Tibial artery (tissue), 4 donors: ENCODE data around the gene UBE2E2.

Experiments used
- DNase-seq, 2 donors: peaks; one replicate each; pipeline ENCODE4 v3.0.0-alpha.2; 2019
- H3K27ac ChIP-seq, 2 donors: fragments of 200-600 bp; sonication (generic) in 1 of 2; 1 replicate in 1 of 2; 2 replicates in 1 of 2; pipeline ENCODE4 v1.5.1; 2018 to 2019; ENCODE audit warnings: mild to moderate bottlenecking in 1 of 2
- H3K27me3 ChIP-seq, 2 donors: fragments of 200-600 bp; sonication (generic) in 1 of 2; one replicate each; pipeline versions ENCODE4 v1.5.1 to v1.6.0; 2016 to 2019
- H3K36me3 ChIP-seq, 3 donors: fragments of 200-600 bp; sonication (generic) in 2 of 3; one replicate each; pipeline ENCODE4 v1.5.1; 2016 to 2019; ENCODE audit warnings: mild to moderate bottlenecking in 2 of 3
- H3K4me1 ChIP-seq, 4 donors: fragments of 200-600 bp; sonication (generic) in 2 of 4; 1 replicate in 3 of 4; 2 replicates in 1 of 4; pipeline ENCODE4 v1.5.1; 2016 to 2019
- H3K4me3 ChIP-seq, 2 donors: fragments of 200-600 bp; sonication (generic) in 1 of 2; 1 replicate in 1 of 2; 2 replicates in 1 of 2; pipeline ENCODE4 v1.5.1; 2018 to 2019; ENCODE audit warnings: mild to moderate bottlenecking in 2 of 2
- H3K9me3 ChIP-seq, 3 donors: fragments of 200-600 bp; sonication (generic) in 1 of 3; one replicate each; pipeline ENCODE4 v1.5.1; 2016 to 2019
- intact Hi-C: fragments of 100-400 bp; cut with DNase I; formaldehyde crosslinking; loops from one replicate; pipeline ENCODE4 v1.15.0; 2023; ENCODE audit warnings: low total_unique reads
- TF ChIP-seq, protein P1 (sequence below), 2 experiments: fragments of 200-600 bp in 1 of 2; fragments of 450-650 bp in 1 of 2; IDR thresholded peaks; one replicate each; pipeline ENCODE4 v1.5.1; 2017 to 2019; ENCODE audit warnings: antibody characterized with exemption in 2 of 2, mild to moderate bottlenecking in 1 of 2, moderate library complexity in 1 of 2

Gene UBE2E2

DNA sequence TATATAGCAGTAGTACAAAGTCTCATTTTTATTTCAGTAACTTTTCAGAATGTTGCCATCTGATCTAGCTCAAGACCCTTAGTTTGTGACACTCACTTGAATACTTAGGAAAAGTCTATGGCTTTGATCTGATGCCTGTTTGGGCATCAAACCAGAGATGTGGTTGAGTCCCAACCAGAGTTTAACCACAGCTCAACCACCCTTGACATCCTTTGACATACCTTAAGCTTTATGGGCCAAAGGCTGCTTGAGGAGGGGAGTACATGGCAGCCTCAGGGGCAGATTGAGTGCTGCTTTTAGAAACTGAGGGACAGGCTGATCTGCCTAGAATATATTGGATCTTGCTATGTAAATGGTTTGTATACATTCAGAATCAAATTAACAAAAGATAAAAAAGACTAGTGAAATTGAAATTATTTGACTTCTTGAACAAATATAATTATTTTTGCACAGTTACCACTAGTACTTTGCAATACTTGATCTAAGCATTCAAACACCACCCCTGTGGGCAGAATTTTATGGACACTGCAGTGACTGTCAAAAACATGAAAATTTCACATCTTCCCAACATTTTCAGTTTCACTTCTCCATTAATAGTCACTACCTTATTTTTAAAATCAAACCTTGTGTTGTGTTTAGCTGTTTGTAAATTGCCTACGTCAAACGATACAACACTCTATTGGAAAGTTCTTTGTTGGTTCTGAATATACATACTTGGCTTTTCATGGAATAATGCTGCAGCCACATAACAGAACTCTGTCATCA, 199.8 kb downstream of the UBE2E2 start:
- H3K4me1 ChIP-seq: peaks cover 0 to 20% (median 11%) of the 10 kb centered on the region in 4 donors
- H3K36me3 ChIP-seq: no peaks in the 10 kb centered on the region
- no peaks in the 10 kb centered on the region for H3K27me3 ChIP-seq
- no peak overlapping the region for H3K27ac ChIP-seq
- no peak for DNase-seq
- intact Hi-C loops: no loop called here
- no peak overlapping the region for H3K4me3 ChIP-seq
- H3K9me3 ChIP-seq: no peaks in the 10 kb centered on the region
- TF ChIP-seq, protein P1, sequence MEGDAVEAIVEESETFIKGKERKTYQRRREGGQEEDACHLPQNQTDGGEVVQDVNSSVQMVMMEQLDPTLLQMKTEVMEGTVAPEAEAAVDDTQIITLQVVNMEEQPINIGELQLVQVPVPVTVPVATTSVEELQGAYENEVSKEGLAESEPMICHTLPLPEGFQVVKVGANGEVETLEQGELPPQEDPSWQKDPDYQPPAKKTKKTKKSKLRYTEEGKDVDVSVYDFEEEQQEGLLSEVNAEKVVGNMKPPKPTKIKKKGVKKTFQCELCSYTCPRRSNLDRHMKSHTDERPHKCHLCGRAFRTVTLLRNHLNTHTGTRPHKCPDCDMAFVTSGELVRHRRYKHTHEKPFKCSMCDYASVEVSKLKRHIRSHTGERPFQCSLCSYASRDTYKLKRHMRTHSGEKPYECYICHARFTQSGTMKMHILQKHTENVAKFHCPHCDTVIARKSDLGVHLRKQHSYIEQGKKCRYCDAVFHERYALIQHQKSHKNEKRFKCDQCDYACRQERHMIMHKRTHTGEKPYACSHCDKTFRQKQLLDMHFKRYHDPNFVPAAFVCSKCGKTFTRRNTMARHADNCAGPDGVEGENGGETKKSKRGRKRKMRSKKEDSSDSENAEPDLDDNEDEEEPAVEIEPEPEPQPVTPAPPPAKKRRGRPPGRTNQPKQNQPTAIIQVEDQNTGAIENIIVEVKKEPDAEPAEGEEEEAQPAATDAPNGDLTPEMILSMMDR (IDR thresholded peaks at IDR 0.05): no peak

DNA sequence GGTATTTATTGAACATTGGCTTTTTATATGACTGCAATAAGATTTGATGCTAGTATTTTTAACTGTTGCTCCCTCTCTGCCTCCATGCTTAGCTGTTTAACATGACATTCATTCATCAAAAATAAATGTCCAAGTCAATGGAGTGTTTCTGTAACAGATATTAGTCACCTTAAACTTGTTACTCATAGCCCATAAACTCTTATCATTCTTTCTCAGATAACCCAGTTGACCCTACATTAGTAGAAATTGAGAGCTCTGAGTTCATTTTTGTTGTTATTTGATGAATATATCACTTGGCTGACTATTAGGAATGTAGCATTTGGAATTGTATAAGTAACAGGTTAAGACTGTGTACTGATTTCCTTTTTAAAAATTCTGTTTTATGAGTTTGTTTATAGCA, 201.1 kb downstream of the UBE2E2 start:
- H3K4me1 ChIP-seq: peaks cover 0 to 29% (median 11%) of the 10 kb centered on the region in 4 donors
- TF ChIP-seq, protein P1 (IDR thresholded peaks at IDR 0.05): no peak
- DNase-seq: no peak
- no peaks in the 10 kb centered on the region for H3K9me3 ChIP-seq
- no peak overlapping the region for H3K4me3 ChIP-seq
- H3K27ac ChIP-seq: no peak overlapping the region
- no peaks in the 10 kb centered on the region for H3K36me3 ChIP-seq
- intact Hi-C loops: no loop called here
- no peaks in the 10 kb centered on the region for H3K27me3 ChIP-seq

DNA sequence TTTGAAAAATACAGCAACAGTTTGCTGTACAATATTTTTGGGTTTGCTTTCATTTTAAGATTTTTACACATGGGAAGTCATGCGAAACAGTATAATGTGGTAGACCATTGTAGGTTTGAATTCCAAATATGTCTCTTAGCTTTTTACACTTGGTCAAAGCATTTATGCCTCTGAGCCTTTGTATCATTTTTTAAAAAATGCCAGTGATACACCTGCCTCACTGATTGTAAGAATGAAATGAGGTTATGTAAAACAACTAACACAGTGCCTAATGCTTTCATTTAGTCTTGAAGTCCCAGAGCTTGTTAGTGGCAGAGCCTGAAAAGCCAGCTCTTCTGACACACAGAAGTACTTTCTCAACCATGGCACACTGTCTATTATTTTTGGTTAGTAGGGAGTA, 202.0 kb downstream of the UBE2E2 start:
- Histone ChIP-seq H3K9me3 (no peaks in the 10 kb centered on the region), H3K4me3 (no peak overlapping the region), H3K27ac (no peak overlapping the region), H3K27me3 (no peaks in the 10 kb centered on the region), H3K36me3 (no peaks in the 10 kb centered on the region), H3K4me1 (peaks cover 0 to 35% (median 10%) of the 10 kb centered on the region in 4 donors)
- intact Hi-C loops: no loop called here
- no peak for DNase-seq
- TF ChIP-seq, protein P1 (IDR thresholded peaks at IDR 0.05): no peak

DNA sequence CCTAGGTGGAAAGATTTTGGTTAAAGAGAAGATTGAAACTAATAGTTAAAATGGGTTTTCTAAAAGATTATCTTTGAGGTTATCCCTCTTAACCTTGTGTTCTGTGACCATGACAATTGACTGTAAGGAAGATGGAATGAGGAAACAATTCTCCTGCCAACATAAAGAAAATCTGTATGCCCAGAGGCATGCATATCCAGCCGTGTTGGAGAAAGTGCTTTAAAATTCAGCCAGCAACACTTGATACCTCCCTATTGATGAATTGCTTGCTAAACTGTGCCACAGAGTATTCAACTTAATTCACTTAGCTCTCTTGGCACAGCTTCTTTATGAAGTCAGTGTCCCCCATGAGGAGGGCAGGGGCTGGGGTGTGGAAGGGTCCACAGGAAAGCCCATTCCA, 203.5 kb downstream of the UBE2E2 start:
- no peaks in the 10 kb centered on the region for H3K27me3 ChIP-seq
- no peaks in the 10 kb centered on the region for H3K36me3 ChIP-seq
- intact Hi-C loops: no loop called here
- DNase-seq: no peak
- TF ChIP-seq, protein P1 (IDR thresholded peaks at IDR 0.05): no peak
- no peaks in the 10 kb centered on the region for H3K9me3 ChIP-seq
- peaks cover 0 to 35% (median 10%) of the 10 kb centered on the region in 4 donors for H3K4me1 ChIP-seq
- H3K27ac ChIP-seq: no peak overlapping the region
- H3K4me3 ChIP-seq: no peak overlapping the region

DNA sequence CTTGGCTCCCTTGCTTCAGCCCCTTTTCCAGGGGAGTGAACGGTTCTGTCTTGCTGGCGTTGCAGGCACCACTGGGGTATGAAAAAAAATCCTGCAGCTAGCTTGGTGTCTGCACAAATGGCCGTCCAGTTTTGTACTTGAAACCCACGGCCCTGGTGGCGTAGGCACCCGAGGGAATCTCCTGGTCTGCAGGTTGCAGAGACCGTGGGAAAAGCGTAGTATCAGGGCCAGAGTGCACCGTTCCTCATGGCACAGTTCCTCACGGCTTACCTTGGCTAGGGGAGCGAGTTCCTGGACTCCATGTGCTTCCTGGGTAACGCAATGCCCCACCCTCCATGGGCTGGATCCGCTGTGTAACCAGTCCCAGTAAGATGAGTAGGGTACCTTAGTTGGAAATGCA, 214.9 kb downstream of the UBE2E2 start:
- intact Hi-C loops: no loop called here
- Histone ChIP-seq H3K27me3 (no peaks in the 10 kb centered on the region), H3K27ac (no peak overlapping the region), H3K36me3 (no peaks in the 10 kb centered on the region), H3K4me3 (no peak overlapping the region), H3K9me3 (no peaks in the 10 kb centered on the region), H3K4me1 (peaks cover 0 to 9% (median 4%) of the 10 kb centered on the region in 4 donors)
- no peak for DNase-seq
- TF ChIP-seq, protein P1 (IDR thresholded peaks at IDR 0.05): no peak
